HUES6 (cell line): ENCODE measurements around the gene DAZAP1.
A peak's percentile ranks its signal among the peaks of the same experiment; 100 is the strongest.
"Not testable (repeated sequence)": the region's sequence is repeated elsewhere in the genome, so short reads cannot be mapped to it uniquely, and the experiment has no call there.

ENCODE experiments used
- H3K27ac ChIP-seq: 2 replicates; pipeline ENCODE4 v1.7.0; 2013; ENCODE audit warnings: low read depth, mild to moderate bottlenecking, low read length, inconsistent platforms
- H3K27me3 ChIP-seq: 2 replicates; pipeline ENCODE4 v1.6.1; 2013; ENCODE audit warnings: low read length; ENCODE audit not compliant: control insufficient read depth, insufficient read depth
- H3K36me3 ChIP-seq: 2 replicates; pipeline ENCODE4 v1.6.1; 2013; ENCODE audit warnings: low read length; ENCODE audit not compliant: control insufficient read depth, insufficient read depth
- H3K4me1 ChIP-seq: 2 replicates; pipeline ENCODE4 v1.6.1; 2013; ENCODE audit warnings: low read length; ENCODE audit not compliant: control insufficient read depth, insufficient read depth
- H3K4me3 ChIP-seq: 2 replicates; pipeline ENCODE4 v1.5.1; 2013; ENCODE audit warnings: low read depth, low read length
- H3K9ac ChIP-seq: one replicate; pipeline ENCODE4 v1.6.1; 2013; ENCODE audit warnings: mild to moderate bottlenecking, low read length
- H3K9me3 ChIP-seq: 2 replicates; pipeline ENCODE4 v1.6.1; 2013; ENCODE audit warnings: low read depth, low read length; ENCODE audit not compliant: control insufficient read depth, insufficient read depth

Gene DAZAP1

DNA sequence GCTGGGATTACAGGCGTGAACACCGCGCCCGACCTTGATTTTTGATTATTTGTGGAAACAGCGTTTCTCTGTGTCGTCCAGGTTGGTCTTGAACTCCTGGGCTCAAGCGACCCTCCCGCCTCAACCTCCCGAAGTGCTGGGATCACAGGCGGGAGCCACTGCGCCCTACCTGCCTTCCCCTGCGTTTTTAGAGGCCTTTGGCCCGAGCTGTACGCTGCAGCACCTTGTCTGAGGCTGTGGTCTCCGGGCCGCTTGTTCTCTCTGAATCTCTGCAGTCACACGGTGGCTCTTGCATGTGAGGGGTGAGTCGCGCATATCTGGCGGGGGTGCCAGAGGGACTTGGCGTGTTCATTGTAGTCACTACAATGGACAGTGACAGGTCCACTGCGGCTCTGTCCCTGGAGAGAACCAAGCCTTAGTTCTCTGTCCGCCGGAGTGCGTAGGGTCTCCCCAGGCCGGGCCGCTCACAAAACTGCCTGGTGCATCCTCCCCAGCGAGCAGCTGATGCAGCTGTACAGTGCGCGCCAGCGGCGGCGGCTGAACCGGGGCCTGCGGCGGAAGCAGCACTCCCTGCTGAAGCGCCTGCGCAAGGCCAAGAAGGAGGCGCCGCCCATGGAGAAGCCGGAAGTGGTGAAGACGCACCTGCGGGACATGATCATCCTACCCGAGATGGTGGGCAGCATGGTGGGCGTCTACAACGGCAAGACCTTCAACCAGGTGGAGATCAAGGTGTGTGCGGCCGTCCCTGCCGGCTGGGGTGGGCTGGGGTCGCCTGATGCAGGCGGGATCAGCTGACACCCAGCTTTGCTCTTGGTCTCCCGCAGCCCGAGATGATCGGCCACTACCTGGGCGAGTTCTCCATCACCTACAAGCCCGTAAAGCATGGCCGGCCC, 32.4 kb downstream of the DAZAP1 start:
- not testable (repeated sequence) for H3K27me3 ChIP-seq, H3K27ac ChIP-seq, H3K9me3 ChIP-seq
- H3K36me3 ChIP-seq: peaks cover 40% of the 10 kb centered on the region
- peaks cover 12% of the 10 kb centered on the region for H3K4me1 ChIP-seq
- peak overlapping the region; percentile 95 for H3K4me3 ChIP-seq
- H3K9ac ChIP-seq: peak overlapping the region; percentile 97

DNA sequence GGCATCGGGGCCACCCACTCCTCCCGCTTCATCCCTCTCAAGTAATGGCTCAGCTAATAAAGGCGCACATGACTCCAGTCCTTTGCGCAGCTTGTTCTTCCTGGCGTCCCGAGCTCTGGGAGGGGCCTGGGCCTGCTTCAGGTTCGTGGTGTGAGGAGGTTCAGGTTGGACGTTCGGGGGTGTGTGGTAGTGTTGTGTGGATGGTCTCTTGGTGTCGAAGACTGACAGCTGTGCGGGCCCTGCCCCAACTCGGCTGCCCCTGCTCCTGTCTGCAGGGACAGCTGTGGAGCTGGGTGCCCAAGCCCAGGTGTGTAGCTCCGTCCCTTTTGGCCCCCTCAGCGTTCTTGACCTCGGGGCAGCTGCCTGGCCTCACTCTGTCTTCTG, 33.0 kb downstream of the DAZAP1 start:
- 0 out of 2 replicates have a peak overlapping the region, but pooled peaks have one; percentile 95 for H3K4me3 ChIP-seq
- peaks cover 2% of the 10 kb centered on the region for H3K27me3 ChIP-seq
- H3K36me3 ChIP-seq: peaks cover 38% of the 10 kb centered on the region
- H3K4me1 ChIP-seq: peaks cover 14% of the 10 kb centered on the region
- no peak overlapping the region for H3K27ac ChIP-seq
- H3K9me3 ChIP-seq: no peaks in the 10 kb centered on the region
- peak overlapping the region; percentile 34 for H3K9ac ChIP-seq

DNA sequence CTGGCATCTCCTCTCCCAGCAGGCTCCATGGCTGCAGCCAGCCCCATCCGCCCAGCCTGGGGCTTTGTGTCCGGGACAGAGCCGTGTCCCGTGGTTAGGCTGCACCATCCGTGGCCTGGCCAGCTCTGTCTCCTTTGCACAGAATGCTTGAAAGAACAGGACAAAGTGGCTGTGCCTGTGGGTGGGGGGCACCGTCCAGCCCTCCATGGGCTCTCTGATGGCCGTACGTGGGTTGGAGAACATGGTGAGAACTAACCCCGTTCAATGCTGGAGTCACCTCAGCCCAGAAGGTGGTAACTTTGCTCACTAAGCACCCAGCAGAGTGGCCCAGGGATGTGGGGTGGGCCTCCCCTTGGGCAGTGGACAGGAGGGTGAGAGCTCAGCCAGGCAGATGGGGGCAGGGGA, 33.6 kb downstream of the DAZAP1 start:
- Histone ChIP-seq H3K4me1 (peaks cover 15% of the 10 kb centered on the region), H3K36me3 (peaks cover 36% of the 10 kb centered on the region), H3K9ac (peak overlapping the region; percentile 34), H3K27me3 (peaks cover 5% of the 10 kb centered on the region), H3K27ac (no peak overlapping the region), H3K9me3 (no peaks in the 10 kb centered on the region), H3K4me3 (no peak overlapping the region)

DNA sequence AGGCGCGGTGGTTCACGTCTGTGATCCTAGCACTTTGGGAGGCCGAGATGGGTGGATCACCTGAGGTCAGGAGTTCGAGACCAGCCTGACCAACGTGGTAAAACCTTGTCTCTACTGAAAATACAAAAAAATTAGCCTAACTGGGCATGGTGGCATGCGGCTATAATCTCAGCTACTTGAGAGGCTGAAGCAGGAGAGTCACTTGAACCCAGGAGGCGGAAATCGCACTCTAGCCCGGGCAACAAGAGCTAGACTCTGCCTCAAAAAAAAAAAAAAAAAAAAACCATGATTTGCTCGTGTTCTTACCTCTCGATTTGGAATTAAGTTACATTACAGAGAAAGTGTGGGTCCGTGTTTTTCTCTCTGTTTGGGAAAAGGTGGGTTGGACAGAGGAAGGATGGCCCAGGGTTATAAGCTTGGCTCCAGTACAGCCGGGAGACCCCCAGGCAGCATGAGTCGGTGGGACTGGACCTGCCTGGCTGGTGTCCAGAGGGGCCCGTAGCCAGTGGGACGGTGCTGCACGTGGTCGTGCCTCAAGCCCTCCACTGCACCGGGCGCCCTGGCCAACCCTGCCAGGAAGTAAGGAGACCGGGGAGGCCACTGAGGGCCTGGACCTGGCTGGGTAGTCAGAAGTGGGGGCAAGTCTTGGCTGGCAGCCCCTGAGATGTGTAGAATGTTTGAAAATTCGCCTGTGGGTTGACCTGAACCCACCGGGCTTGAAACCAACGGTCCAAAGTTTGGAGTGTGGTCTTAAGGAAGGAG, 34.5 kb downstream of the DAZAP1 start:
- H3K9ac ChIP-seq: no peak overlapping the region
- H3K4me3 ChIP-seq: no peak overlapping the region
- peaks cover 36% of the 10 kb centered on the region for H3K36me3 ChIP-seq
- peaks cover 18% of the 10 kb centered on the region for H3K4me1 ChIP-seq
- peaks cover 13% of the 10 kb centered on the region for H3K27me3 ChIP-seq
- H3K27ac ChIP-seq: no peak overlapping the region
- no peaks in the 10 kb centered on the region for H3K9me3 ChIP-seq

DNA sequence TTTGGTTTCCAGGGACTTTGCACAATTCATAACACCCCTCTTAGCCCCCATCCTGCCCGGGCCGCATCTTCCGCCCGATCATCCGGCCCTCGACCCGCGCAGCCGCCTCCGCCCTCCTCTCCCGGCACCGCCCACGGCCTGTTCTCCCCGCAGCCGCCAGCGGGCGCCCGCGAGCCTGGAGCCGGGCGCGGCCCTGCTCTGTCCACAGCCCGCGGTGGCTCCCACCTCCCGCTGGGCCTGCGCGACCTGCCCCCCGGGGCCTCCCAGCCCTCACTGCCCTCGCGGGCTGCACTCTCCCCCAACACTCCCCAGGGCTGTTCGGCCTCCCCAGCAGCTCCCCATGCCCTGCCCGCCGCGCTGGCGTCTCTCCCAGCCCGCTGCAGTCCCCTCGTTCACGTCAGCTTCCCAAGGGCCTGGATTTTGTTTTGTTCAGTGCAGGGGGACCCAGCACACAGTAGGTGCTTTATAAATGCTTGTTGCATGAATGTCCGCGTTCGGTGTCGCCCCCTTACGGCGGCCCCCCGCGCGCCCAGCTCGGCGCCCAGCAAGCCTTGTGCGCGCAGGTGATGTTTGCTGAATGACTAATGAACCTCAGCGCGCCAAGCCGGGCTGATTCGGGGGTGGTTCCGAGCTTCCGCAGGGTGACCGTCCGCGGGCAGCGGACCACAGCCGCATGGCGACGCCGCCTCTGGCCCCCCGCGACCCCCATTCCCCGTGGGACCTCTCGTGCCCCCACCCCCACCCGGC, 38.0 kb downstream of the DAZAP1 start:
- H3K27ac ChIP-seq: no peak overlapping the region
- H3K9ac ChIP-seq: peak overlapping the region; percentile 58
- H3K9me3 ChIP-seq: no peaks in the 10 kb centered on the region
- H3K4me3 ChIP-seq: peak overlapping the region; percentile 75
- H3K4me1 ChIP-seq: peaks cover 17% of the 10 kb centered on the region; the same call in 1 of the 2 replicates
- peaks cover 48% of the 10 kb centered on the region for H3K27me3 ChIP-seq
- peaks cover 25% of the 10 kb centered on the region for H3K36me3 ChIP-seq

DNA sequence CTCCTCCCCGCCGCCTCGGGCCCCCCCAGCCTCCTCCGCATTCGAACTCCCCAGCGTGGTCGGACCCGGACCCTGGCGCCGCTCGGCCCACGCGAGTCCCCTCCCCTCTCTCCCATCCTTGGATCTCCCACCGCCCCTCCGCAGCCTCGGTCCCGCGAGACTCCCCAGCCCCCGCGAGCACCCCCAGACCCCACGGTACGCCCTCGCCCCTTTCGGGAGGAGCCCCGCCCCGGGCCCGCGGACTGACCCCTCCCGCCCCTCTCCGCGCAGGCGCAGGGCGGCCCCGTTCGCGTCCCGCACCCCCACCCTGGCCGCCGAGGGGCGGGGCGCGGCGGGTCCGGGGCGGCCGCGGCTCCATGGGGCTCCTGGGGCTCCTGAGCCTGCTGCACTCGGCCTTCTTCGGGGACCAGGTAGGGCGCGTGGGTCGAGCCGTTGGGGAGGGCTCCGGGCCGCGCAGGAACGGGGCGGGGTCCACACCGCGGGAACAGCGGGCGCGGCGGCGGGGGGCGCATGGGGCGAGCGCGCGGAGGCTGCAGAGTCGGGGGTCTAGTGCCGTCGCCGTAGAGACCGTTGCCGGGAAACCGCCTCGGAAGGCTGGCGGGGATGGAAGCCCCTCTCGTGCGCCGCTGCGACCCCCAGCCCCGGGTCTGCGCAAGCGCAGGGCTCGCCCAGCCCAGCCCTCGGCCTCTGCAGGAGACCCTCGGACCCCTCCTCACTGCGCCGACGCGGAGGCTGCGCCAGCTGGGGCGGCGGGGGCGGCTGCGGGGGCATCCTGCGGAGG, 38.7 kb downstream of the DAZAP1 start:
- Histone ChIP-seq H3K4me3 (peak overlapping the region; percentile 75), H3K9me3 (no peaks in the 10 kb centered on the region), H3K4me1 (peaks cover 17% of the 10 kb centered on the region; the same call in 1 of the 2 replicates), H3K9ac (no peak overlapping the region), H3K27me3 (peaks cover 55% of the 10 kb centered on the region), H3K36me3 (peaks cover 17% of the 10 kb centered on the region), H3K27ac (no peak overlapping the region)

DNA sequence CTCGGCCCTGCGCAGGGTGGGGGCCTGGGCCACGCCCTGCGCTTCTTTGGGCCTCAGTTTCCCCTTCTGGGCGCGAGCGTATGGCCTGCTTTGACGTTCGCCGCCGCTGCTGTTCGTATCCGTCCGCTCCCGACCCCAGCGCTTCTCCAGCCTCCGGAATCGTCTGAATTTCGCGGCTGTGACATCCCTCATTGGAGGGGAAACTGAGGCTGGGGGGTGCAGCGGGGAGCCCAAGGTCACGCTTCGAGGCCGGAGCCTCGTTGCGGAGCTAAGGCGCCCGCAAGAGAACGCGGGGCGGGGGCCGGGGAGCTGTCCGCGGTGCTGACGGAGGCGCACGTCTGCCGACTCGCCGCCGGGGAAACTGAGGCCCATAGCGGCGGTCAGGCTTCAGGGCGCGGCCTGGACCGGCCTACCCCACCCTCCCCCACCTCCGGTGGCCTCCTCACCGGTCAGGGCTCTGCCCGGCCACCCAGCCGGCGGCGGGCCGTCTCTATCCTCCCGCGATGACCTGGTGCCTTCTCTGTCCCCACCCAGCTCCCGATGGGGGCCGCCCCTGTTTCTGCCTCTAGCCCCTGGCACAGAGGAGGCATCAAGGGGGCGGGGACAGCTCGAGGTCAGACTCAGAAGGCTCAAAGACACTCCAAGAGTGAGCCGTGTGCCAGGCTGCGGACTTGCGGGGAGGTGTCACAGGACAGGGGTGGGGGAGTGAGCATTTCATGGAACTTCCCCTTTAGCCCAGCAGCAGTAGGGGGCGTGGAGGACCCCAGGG, 39.5 kb downstream of the DAZAP1 start:
- H3K27ac ChIP-seq: no peak overlapping the region
- H3K4me1 ChIP-seq: peaks cover 17% of the 10 kb centered on the region; the same call in 1 of the 2 replicates
- H3K27me3 ChIP-seq: peaks cover 63% of the 10 kb centered on the region
- no peak overlapping the region for H3K9ac ChIP-seq
- no peaks in the 10 kb centered on the region for H3K9me3 ChIP-seq
- H3K36me3 ChIP-seq: peaks cover 10% of the 10 kb centered on the region
- H3K4me3 ChIP-seq: peak overlapping the region; percentile 75

DNA sequence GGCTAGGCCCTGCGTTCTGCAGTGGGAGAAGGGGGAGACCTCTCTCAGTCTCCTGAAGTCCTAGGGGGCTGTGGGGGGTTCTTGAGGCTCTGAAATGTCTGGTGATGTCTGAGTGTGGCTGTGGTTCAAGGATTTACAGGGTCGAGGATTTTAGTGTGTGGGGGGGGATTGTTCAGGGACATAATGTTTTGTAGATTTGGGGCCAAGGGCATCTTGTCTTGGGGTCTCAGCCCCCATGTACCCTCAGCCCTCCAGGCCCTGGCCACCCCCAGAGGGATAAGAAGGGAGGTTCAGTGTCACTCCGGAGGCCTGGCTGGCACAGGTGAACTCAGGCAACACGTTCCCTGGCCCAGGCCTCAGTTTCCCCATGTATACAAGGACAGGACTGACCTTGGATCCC, 40.1 kb downstream of the DAZAP1 start:
- Histone ChIP-seq H3K9ac (no peak overlapping the region), H3K36me3 (peaks cover 3% of the 10 kb centered on the region), H3K27me3 (peaks cover 69% of the 10 kb centered on the region), H3K4me3 (no peak overlapping the region), H3K9me3 (no peaks in the 10 kb centered on the region), H3K4me1 (peaks cover 21% of the 10 kb centered on the region; the same call in 1 of the 2 replicates), H3K27ac (no peak overlapping the region)

DNA sequence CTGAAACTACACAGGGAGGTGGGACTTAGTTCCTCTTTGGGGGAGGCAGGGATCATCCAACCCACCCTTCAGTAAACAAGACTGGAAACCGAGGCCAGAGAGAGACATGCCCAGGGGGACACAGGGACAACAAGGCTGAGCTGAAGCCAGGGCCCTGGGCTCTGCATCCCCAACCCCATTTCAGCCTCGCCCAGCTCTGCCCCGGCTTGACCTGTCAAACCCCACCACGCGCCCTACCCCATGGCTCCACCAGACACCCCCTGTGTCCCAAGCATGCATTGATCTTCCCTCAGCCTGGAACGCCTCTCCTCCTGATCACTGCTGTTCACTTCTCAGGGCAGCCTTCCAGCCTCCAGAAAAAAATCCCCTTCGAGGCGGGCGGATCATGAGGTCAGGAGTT, 40.6 kb downstream of the DAZAP1 start:
- no peaks in the 10 kb centered on the region for H3K9me3 ChIP-seq
- no peak overlapping the region for H3K4me3 ChIP-seq
- H3K4me1 ChIP-seq: peaks cover 26% of the 10 kb centered on the region; the same call in 1 of the 2 replicates
- no peak overlapping the region for H3K9ac ChIP-seq
- peaks cover 74% of the 10 kb centered on the region for H3K27me3 ChIP-seq
- no peak overlapping the region for H3K27ac ChIP-seq
- no peaks in the 10 kb centered on the region for H3K36me3 ChIP-seq
